Left ventricle myocardium inferior (tissue), 1 donor: Measurements from ENCODE around the gene NUTM1. TPM values are rescaled to one million over a fixed set of nuclear protein-coding genes. Genes with fewer than 3 reads are reported as not detected.
A peak's percentile ranks its signal among the peaks of the same experiment; 100 is the strongest.
"Not testable (repeated sequence)": the region's sequence is repeated elsewhere in the genome, so short reads cannot be mapped to it uniquely, and the experiment has no call there.

Experiments used
- DNase-seq: peaks from one replicate; pipeline ENCODE4 v3.0.0-alpha.2; 2020
- H3K27ac ChIP-seq: fragments of 200-600 bp; replicated peaks from 2 replicates; pipeline ENCODE4 v1.8.0; 2021
- H3K27me3 ChIP-seq: fragments of 200-600 bp; 2 replicates; pipeline ENCODE4 v1.8.0; 2021; ENCODE audit warnings: low read depth
- H3K36me3 ChIP-seq: fragments of 200-600 bp; 2 replicates; pipeline ENCODE4 v1.8.0; 2021
- H3K4me1 ChIP-seq: fragments of 200-600 bp; 2 replicates; pipeline ENCODE4 v1.8.0; 2021
- H3K4me3 ChIP-seq: fragments of 200-600 bp; 2 replicates; pipeline ENCODE4 v1.8.0; 2021; ENCODE audit warnings: mild to moderate bottlenecking, moderate library complexity
- H3K9me3 ChIP-seq: fragments of 200-600 bp; replicated peaks from 2 replicates; pipeline ENCODE4 v1.8.0; 2021
- CTCF ChIP-seq: fragments of 200-600 bp; IDR thresholded peaks from 2 replicates; pipeline ENCODE4 v1.8.0; 2021; ENCODE audit warnings: antibody characterized with exemption, mild to moderate bottlenecking, borderline replicate concordance
- intact Hi-C: fragments of 100-400 bp; cut with micrococcal nuclease; formaldehyde crosslinking; loops from one replicate; pipeline ENCODE4 v1.11.0; 2022
- total RNA-seq: library from RNA; stranded (reverse); fragmentation: NEBNext Ultra II Directional; extraction: Animal tissue kit (Norgen Biotek cat#: 25700); gene quantifications from one replicate; pipeline ENCODE4 v1.2.1, GENCODE V29; 2021
- donor health status: DM: no; HTN: yes; CAD: no; lungs with severe emphysema.

Gene NUTM1
- total RNA-seq, 1 donor from 2014 or later: not detected

- DNase-seq: no peak
- H3K9me3 ChIP-seq: no peaks in the 10 kb centered on the region
- H3K27me3 ChIP-seq: no peaks in the 10 kb centered on the region
- intact Hi-C loops: no loop called here
- peaks cover 19% of the 10 kb centered on the region for H3K36me3 ChIP-seq
- H3K4me3 ChIP-seq: peak overlapping the region; percentile 86
- peaks cover 73% of the 10 kb centered on the region for H3K4me1 ChIP-seq
- no peak for TF ChIP-seq CTCF
- H3K27ac ChIP-seq: peak overlapping the region; percentile 94
These were observed 4.8 kb upstream of the NUTM1 start for GRCh38 chr15:34338347-34338746.

- no peak for DNase-seq
- no peak for TF ChIP-seq CTCF
- Histone ChIP-seq H3K4me3 (no peak overlapping the region), H3K9me3 (no peaks in the 10 kb centered on the region), H3K27ac (no peak overlapping the region), H3K36me3 (peaks cover 19% of the 10 kb centered on the region), H3K4me1 (peaks cover 57% of the 10 kb centered on the region), H3K27me3 (no peaks in the 10 kb centered on the region)
- intact Hi-C loops: no loop called here
These were observed 3.2 kb upstream of the NUTM1 start for GRCh38 chr15:34339946-34340345.

- Histone ChIP-seq H3K36me3 (peaks cover 19% of the 10 kb centered on the region), H3K9me3 (no peaks in the 10 kb centered on the region), H3K4me1 (peaks cover 40% of the 10 kb centered on the region), H3K4me3 (peak overlapping the region; percentile 86), H3K27ac (no peak overlapping the region), H3K27me3 (no peaks in the 10 kb centered on the region)
- DNase-seq: no peak
- intact Hi-C loops: no loop called here
- no peak for TF ChIP-seq CTCF
These were observed 1.5 kb upstream of the NUTM1 start for GRCh38 chr15:34341381-34342212.

- H3K36me3 ChIP-seq: peaks cover 19% of the 10 kb centered on the region
- peak overlapping the region; percentile 95 for H3K27ac ChIP-seq
- H3K9me3 ChIP-seq, intact Hi-C loops, H3K27me3 ChIP-seq, DNase-seq: not testable (repeated sequence)
- peak overlapping the region; percentile 86 for H3K4me3 ChIP-seq
- peaks cover 34% of the 10 kb centered on the region for H3K4me1 ChIP-seq
These were observed 840 bp upstream of the NUTM1 start for GRCh38 chr15:34342213-34342736.

- no peak for TF ChIP-seq CTCF
- no peak overlapping the region for H3K27ac ChIP-seq
- H3K4me3 ChIP-seq: no peak overlapping the region
- H3K27me3 ChIP-seq: no peaks in the 10 kb centered on the region
- intact Hi-C loops: no loop called here
- DNase-seq: no peak
- H3K36me3 ChIP-seq: no peaks in the 10 kb centered on the region
- no peaks in the 10 kb centered on the region for H3K4me1 ChIP-seq
- no peaks in the 10 kb centered on the region for H3K9me3 ChIP-seq
These were observed 5.0 kb downstream of the NUTM1 start for GRCh38 chr15:34347951-34348638.
